Loucy (cell line): Measurements from ENCODE around the gene FLT3.

Experiments
- H2AFZ ChIP-seq: fragments of 200-600 bp; sonication (generic); 2 replicates; pipeline ENCODE4 v1.6.0; 2016; ENCODE audit warnings: antibody characterized with exemption, mild to moderate bottlenecking, low read length, moderate library complexity
- H3F3A ChIP-seq: fragments of 200-600 bp; 2 replicates; pipeline ENCODE4 v1.6.0; 2016; ENCODE audit warnings: antibody characterized with exemption, low read depth, mild to moderate bottlenecking
- H3K27me3 ChIP-seq: fragments of 200-600 bp; sonication (generic); 2 replicates; pipeline ENCODE4 v1.6.1; 2014; ENCODE audit warnings: low read length, mild to moderate bottlenecking; ENCODE audit not compliant: insufficient read depth, poor library complexity, severe bottlenecking
- H3K36me3 ChIP-seq: fragments of 200-600 bp; sonication (generic); 2 replicates; pipeline ENCODE4 v1.6.1; 2016; ENCODE audit warnings: low read length; ENCODE audit not compliant: insufficient read depth
- H3K4me1 ChIP-seq: fragments of 200-600 bp; sonication (generic); 2 replicates; pipeline ENCODE4 v1.5.1; 2014; ENCODE audit warnings: low read length, mild to moderate bottlenecking; ENCODE audit not compliant: insufficient read depth, poor library complexity, severe bottlenecking
- H3K4me2 ChIP-seq: fragments of 200-600 bp; sonication (generic); 2 replicates; pipeline ENCODE4 v1.6.0; 2014; ENCODE audit warnings: antibody characterized with exemption, low read length, low read depth, mild to moderate bottlenecking; ENCODE audit not compliant: poor library complexity, severe bottlenecking
- H3K4me3 ChIP-seq: fragments of 200-600 bp; sonication (generic); 2 replicates; pipeline ENCODE4 v1.5.1; 2014; ENCODE audit warnings: low read length, mild to moderate bottlenecking, mixed read lengths; ENCODE audit not compliant: poor library complexity, severe bottlenecking
- H3K79me2 ChIP-seq: fragments of 200-600 bp; sonication (generic); 2 replicates; pipeline ENCODE4 v1.6.1; 2014; ENCODE audit warnings: low read length; ENCODE audit not compliant: insufficient read depth
- H3K9ac ChIP-seq: fragments of 200-600 bp; sonication (generic); 2 replicates; pipeline ENCODE4 v1.6.0; 2014; ENCODE audit warnings: mild to moderate bottlenecking, low read depth, low read length, moderate library complexity; ENCODE audit not compliant: poor library complexity, severe bottlenecking
- H3K9me2 ChIP-seq: fragments of 200-600 bp; sonication (generic); replicated peaks from 2 replicates; pipeline ENCODE4 v1.6.1; 2016; ENCODE audit warnings: low read depth, low read length, mixed read lengths
- H3K9me3 ChIP-seq: fragments of 200-600 bp; sonication (generic); 2 replicates; pipeline ENCODE4 v1.6.1; 2014; ENCODE audit warnings: mild to moderate bottlenecking, antibody characterized with exemption, low read length, low read depth; ENCODE audit not compliant: insufficient read depth
- H4K20me1 ChIP-seq: fragments of 200-600 bp; sonication (generic); 2 replicates; pipeline ENCODE4 v1.6.0; 2014; ENCODE audit warnings: antibody characterized with exemption, low read length, mild to moderate bottlenecking; ENCODE audit not compliant: insufficient read depth, poor library complexity, severe bottlenecking
- EZH2phosphoT487 ChIP-seq: fragments of 200-600 bp; IDR thresholded peaks from 2 replicates; pipeline ENCODE4 v1.6.1; 2018; ENCODE audit warnings: antibody characterized with exemption, mild to moderate bottlenecking, moderate library complexity, borderline replicate concordance
- TF ChIP-seq, protein P1 (sequence below): fragments of 200-600 bp; sonication (generic); conservative IDR thresholded peaks from 2 replicates; pipeline ENCODE4 v1.5.1; 2014; ENCODE audit warnings: mild to moderate bottlenecking, antibody characterized with exemption, low read length

FLT3 gene

DNA sequence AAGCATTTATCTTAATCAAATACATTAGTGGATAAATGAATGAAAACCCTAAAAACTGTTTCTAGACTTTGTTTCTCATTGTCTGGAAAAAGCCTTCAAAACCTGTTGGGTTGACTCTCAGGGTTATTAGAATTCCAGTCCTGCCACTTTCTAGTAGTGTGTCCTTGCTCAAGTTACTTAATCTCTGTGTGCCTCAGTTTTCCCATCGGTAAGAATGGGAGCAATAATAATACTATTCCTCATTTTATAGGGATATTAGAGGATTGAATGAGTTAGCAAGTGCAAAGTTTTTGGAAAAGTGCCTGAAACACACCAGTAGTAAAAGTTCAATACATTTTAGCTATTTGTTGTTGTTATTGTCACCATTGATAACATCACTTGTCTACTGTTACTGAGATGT, 114.8 kb downstream of the FLT3 start:
- Histone ChIP-seq H3K4me3 (no peak overlapping the region), H3K36me3 (no peaks in the 10 kb centered on the region), H3K4me1 (no peaks in the 10 kb centered on the region), H3K9ac (no peak overlapping the region), H3F3A (no peaks in the 10 kb centered on the region), H3K4me2 (no peak overlapping the region), H3K9me2 (no peaks in the 10 kb centered on the region), H3K79me2 (no peaks in the 10 kb centered on the region), H4K20me1 (no peaks in the 10 kb centered on the region), H2AFZ (no peak overlapping the region), H3K27me3 (no peaks in the 10 kb centered on the region), H3K9me3 (no peaks in the 10 kb centered on the region)
- TF ChIP-seq EZH2phosphoT487, result no peak

DNA sequence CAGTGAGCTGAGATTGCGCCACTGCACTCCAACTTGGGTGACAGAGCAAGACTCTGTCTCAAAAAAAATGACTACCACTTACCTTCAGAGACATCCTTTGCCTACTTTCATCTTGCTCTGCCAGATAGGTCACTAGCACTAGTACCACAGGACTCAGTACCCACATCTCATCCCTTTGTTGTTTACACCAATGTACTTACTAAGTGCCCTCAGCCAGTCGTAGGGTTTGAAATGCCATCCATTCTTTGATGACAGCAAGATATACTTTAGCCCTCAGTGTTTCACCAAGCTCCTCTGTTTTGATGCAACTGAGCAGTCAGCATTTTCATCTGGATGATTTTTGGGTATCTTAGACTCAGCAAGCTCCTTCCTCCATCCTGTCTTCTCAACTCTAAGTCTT, 118.0 kb downstream of the FLT3 start:
- Histone ChIP-seq H3K27me3 (no peaks in the 10 kb centered on the region), H3K9ac (no peak overlapping the region), H3K4me1 (no peaks in the 10 kb centered on the region), H3K79me2 (no peaks in the 10 kb centered on the region), H3K9me2 (no peaks in the 10 kb centered on the region), H3K9me3 (no peaks in the 10 kb centered on the region), H4K20me1 (no peaks in the 10 kb centered on the region), H3F3A (no peaks in the 10 kb centered on the region), H3K36me3 (no peaks in the 10 kb centered on the region), H3K4me2 (no peak overlapping the region), H2AFZ (peak overlapping the region; percentile 38; the same call in 1 of the 2 replicates), H3K4me3 (no peak overlapping the region)
- TF ChIP-seq, protein P1, sequence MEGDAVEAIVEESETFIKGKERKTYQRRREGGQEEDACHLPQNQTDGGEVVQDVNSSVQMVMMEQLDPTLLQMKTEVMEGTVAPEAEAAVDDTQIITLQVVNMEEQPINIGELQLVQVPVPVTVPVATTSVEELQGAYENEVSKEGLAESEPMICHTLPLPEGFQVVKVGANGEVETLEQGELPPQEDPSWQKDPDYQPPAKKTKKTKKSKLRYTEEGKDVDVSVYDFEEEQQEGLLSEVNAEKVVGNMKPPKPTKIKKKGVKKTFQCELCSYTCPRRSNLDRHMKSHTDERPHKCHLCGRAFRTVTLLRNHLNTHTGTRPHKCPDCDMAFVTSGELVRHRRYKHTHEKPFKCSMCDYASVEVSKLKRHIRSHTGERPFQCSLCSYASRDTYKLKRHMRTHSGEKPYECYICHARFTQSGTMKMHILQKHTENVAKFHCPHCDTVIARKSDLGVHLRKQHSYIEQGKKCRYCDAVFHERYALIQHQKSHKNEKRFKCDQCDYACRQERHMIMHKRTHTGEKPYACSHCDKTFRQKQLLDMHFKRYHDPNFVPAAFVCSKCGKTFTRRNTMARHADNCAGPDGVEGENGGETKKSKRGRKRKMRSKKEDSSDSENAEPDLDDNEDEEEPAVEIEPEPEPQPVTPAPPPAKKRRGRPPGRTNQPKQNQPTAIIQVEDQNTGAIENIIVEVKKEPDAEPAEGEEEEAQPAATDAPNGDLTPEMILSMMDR, result no peak
- no peak for TF ChIP-seq EZH2phosphoT487

DNA sequence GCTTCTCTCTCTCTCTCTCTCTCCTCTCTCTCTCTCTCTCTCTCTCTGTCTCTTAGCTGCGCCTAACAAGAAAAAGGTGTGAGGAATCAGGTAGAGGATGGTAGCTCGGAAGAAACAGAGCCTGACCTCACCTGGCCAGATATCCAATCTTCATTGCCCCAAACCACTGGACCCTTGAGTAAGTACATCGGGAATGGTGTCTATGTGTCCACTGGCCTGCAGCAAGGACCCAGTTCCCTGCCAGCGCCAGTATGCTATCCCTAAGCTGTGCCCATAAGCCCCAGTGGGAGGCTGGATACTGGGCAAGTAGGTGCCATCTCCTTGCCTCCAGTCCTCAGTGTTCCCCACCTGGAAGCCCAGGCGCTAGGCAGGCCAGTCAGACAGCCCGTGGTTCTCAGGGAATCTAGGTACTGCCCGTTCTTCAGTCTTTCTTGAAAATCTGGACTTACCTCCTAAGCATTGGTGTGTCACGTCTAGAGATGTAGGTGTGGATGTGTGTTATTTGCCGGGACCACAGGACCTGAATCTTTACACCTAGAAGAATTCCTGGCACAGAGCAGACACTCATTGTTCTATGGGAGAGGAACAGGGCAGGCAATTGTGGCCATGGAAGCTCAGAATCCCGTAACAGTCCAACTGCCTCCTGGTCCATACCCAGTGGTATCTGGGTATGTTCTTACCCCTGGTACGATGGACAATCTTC, 119.2 kb downstream of the FLT3 start:
- H2AFZ ChIP-seq, result no peak overlapping the region
- no peaks in the 10 kb centered on the region for H3K27me3 ChIP-seq
- no peaks in the 10 kb centered on the region for H3K4me1 ChIP-seq

More for the DNA sequence above, 119.2 kb downstream of the FLT3 start:
- H3F3A ChIP-seq, result no peaks in the 10 kb centered on the region
- H3K9ac ChIP-seq, result no peak overlapping the region
- no peaks in the 10 kb centered on the region for H3K9me2 ChIP-seq
- no peaks in the 10 kb centered on the region for H3K36me3 ChIP-seq
- no peak overlapping the region for H3K4me3 ChIP-seq
- no peaks in the 10 kb centered on the region for H3K9me3 ChIP-seq
- TF ChIP-seq, protein P1, result no peak
- no peak for TF ChIP-seq EZH2phosphoT487
- no peak overlapping the region for H3K4me2 ChIP-seq
- no peaks in the 10 kb centered on the region for H4K20me1 ChIP-seq
- H3K79me2 ChIP-seq, result no peaks in the 10 kb centered on the region
